NCI-H1048 (cell line): ENCODE data around the gene ICAM5.
"Not testable (repeated sequence)": the region's sequence is repeated elsewhere in the genome, so short reads cannot be mapped to it uniquely, and the experiment has no call there.

Source experiments
- DNase-seq: peaks from one replicate; lab custom pipeline; 2025; lab: John Stamatoyannopoulos, UW

Gene ICAM5

DNA sequence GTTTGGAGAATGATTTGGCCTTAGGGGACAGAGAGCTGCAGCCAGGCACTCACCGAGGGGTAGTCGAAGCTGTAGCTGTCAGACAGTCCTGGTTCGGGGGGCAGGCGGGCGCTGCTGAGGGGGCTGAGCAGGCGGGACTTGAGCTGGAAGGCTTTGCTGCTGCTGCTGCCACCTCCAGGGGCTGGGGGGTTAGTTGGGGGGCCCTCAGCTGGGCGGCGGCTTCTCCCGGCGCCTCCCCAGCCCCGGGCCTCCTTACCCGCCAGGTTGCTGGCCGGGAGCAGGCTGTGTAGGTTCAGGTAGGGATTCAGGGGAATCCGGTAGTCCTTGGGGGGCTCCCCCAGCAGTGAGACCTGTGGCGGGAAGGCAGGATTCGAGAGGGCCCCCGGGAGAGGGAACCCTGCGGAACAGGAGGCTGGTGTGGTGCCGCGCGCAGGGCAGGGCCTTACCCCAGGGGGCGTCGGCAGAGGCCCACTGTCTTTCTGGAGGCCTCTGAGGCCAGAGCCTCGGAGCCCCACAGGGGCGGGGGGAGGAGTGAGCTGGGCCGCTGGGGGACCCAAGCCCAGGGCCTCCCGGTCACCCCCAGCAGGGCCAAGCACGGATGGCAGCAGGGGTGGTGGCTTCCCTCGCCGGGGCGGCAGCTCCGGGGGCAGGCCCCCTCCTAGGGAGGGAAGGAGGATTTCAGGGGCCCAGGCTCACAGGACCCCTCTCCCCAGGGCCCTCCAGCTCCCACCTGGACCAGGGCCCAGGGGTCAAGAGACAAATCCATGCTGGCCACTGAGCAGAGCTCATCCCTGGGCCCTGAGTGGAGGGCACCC lies 31.1 kb downstream of the ICAM5 start:
- DNase-seq, result no peak

DNA sequence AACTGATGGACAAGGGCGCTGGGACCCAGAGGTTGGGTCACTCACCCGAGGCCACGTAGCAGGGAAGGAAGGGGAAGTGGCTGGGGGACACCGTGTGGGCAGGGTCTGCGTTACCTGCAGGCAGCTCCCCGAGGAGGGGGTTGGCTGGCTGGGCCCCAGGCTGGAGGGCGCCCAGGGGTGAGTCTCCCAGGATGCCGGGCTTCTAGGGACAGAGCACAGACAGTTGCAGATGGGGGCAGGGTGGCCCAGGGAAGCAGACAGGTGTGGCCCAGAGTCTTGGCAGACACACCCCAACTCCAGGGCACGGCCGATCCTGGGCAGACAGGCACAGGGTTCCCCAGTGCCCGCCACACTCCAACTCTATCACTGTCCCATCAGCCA lies 31.7 kb downstream of the ICAM5 start:
- no peak for DNase-seq

DNA sequence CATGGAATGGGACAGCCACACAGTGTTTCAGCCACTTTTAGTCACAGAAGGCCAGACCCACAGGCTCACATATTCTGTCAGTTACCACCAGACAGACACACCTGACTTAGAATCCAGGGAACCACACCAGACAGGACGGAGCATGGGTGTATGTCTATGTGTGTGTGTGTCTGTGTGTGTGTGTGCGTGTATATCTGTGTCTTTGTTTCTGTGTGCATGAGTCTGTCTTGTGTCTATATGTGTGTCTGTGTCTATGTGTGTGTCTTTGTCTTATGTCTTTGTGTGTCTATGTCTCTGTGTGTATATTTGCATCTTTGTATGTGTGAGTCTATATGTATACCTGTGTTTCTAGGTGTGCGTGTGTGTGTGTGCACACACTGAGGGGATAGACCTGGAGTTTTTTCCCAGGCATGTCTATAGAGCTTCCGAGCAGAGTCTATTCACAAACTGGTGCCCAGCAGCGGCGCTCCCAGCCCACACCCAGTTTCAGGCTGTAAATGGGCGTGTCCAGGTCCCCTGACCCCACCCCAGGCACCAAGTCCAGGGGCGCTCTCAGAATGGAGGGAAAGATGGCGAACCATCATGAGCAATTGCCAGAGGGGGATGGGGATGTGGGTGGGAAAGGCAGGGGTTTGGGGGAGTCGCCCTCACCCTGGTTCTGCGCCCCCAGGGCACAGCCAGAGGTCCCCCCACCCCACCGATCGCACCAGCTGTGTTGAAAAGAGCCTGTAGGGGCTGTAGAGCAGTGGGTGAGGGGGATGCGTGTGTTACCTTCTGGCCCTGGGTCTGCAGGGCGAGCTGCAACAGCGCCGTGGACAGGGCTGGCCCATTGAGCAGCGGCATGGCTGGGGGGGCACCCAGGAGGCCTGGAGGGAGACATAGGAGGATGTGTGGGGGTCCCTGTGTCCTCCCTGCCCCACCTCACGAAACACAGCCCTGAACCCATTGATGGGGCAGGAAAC lies 32.4 kb downstream of the ICAM5 start:
- no peak for DNase-seq

DNA sequence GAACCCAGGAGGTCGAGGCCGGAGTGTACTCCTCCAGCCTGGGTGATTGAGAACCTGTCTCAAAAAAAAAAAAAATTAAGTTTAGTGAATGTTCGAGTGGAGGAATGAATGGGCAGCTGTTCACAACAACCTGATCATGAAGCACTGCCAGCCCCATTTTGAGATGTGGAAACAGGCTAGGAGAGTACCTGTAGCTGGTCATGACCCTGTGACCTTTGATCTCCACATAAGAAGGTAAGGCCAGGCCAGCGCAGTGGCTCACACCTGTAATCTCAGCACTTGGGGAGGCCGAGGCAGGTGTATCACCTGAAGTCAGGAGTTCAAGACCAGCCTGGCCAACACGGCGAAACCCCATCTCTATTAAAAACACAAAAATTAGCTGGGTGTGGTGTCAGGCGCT lies 36.0 kb downstream of the ICAM5 start:
- DNase-seq, result no peak

DNA sequence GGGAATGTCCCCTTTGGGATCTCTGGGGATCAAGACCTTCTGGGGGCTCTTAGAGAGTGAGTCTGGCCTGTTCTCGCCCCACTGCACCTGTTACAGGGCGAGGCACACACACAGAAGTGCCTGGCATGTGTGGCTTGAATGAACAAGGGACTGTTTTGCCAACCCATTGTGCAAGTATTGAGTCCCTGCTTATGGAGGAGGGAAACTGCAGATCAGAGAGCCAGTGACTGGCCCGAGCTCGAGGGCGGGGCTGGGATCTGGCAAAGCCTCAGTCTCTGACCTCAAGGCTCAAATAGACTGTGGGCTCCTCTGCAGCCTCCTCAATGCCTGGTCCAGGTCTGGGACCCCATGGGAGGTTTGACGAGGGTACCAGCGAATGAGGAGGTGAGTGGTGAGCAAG lies 38.0 kb downstream of the ICAM5 start:
- no peak for DNase-seq

DNA sequence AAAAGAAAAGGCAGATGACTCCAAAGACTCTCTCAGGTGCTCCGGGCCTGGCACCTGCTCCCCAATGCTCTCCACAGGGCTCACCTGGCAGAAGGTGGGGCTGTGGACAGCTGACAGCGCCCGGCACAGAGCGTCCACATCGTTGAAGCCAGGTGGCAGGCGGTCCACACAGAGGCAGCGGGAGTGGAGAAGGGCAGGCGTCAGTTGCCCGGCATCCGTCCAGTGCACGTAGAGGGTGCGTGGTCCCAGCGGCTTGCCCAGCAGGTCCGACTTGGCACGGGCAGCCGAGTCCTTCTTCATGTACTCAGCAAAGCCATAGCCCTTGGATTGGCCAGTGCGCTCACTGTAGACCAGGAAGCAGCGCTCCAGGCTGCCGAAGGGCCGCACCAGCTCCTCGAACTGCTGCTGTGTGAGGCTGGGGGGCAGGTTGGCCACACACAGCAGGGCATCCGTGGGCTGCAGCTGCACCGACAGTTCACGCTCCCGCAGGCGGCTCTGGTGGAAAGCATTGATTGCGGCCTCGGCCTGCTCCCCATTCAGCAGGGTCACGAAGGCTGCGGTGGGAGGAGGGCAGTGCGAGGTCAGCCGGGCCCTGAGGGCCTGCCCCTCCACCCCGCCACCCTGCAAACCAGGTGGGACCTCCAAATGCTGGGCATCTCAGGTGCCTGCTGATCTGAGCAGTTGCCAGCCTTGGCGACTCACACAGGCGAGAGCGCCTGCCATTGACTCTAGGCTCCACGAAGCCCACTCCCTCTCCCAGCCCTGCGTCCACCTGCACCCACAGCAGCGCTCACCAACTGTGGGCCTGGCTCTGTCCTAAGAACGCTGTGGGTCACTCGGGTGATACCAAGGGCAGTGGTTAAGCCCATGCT lies 39.0 kb downstream of the ICAM5 start:
- DNase-seq, result no peak

DNA sequence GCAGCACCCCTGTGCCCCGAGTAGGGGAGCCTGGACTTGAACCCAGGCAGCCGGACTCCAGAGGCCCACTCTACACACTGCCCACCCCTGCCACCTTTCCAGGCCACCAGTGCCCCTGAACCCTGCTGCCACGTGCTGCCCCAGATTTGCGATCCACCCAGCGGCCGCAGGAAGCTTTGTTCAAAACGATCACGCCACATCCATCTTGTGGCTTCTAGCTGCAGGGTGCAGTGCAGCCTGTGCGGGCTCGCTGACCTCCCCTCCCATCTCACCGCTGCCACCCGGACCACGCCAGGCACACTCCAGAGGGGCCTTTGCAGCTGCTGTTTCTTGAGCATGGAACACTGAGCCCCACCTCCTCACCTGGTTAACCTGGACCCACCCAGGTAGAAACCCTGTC lies 39.8 kb downstream of the ICAM5 start:
- DNase-seq, result no peak

DNA sequence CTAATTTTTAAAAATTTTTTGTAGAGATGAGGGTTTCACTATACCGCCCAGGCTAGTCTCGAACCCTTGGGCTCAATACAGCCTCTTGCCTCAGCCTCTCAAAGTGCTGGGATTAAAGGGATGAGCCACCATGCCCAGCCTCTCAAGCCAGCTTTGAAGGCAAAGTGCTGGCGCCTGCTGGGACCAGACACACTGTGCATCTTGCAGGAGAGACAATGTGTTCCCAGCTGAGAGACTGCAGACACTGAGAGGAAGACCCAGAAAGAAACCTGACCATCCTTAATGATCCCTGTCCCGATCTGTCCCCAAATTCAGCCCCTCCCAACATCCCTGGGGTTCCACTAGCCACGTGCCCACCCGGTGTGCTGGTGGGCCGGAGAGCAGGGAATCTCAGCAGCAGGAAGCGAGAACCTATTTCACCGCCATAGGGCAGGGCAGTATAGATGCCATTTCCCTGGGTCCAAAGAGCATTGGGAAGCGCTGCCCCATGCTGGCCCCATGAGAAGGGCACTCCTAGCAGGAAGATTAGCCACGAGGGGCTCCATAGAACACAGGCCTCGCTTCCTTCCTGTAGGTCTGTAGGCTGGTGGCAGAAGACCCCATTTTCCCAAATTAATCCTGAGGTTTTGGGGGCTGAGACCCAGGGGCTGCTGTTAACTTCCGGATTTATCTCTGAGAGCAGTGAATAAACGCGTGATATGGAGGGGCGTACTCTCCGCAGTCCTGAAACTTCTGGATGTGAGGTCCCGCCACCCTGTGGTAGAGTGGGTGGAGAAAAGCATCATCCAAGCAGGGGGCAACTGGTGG lies 42.6 kb downstream of the ICAM5 start:
- no peak for DNase-seq

DNA sequence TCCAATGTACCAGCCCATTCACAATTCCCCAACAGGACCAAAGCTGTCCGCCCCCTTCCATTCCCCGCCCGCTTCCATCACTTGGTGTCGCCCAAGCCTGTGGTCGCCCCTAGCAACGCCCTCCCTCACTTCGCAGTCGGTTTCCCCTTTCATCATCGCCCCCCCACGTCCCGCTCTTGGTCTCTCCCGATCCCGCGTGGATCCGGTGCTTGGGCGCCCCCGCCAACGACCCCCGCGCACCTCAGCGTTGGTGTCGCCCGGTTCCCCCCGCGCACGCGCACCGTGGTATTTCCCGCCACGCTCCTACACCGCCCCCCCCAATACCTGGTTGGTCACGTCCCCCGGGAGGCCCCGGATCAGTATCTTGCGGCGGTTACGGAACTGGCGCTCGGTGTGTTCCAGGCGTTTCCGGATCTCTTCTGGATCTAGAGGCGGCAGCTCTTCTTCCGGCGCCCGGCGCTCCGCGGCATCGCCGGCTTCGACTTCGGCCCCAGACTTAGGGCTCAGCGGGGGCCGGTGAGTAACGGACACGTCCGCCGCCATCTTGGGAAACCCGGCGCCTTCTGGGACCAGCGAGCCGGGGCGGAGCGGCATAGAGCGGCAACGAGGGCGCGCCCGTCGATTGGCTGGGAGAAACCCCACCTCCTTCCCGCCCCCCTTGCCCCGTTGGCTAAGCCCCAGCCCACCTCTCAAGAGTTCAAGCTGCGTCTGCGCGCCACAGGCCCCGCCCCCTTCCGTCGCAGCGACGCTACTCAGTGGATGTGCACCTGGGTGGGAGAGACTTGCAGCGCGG lies 43.4 kb downstream of the ICAM5 start, which contains the start of gene RAVER1:
RAVER1 (minus strand) TSS at position 565 of the 793 bp plus-strand sequence; CDS start at position 543, 22 bp downstream.
- peak; percentile 87 for DNase-seq

DNA sequence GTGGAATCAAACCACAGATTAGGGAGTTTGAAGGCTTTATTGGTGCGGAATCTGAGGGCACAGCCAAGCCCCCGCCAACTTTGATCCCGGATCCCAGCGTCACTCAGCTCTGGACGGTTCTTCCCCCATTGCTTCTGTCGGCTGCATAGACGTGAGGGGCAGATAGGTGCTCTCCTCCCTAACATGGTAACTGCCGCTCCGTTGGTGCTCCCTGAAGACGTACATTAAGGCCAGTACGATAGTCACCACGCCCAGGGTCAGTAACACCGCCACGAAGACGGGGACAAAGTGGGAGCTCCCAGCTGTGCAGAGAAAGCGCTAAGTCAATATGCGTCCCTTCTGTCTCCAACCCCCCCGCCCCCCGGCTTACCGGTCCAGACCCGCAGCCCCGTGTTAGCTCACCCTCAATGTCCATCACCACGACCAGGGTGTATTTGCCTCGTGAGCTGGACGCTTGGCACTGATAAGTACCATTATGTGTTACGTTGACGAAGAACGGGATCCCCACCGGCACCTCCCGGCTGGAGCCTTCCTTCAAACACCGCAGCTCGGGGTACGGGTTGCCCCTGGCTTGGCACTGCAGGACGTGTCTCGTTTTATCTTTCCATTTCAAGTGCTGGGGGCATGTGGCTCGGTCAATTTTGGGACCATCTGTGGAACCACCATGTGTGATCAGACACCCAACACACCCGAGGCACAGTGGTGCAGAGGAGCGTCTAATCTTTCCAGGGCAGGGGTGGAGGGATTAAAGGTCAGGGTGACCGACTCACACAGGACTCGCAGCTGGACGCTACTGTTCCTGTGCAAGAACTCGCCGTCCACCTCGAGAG lies 44.2 kb downstream of the ICAM5 start:
- no peak for DNase-seq

DNA sequence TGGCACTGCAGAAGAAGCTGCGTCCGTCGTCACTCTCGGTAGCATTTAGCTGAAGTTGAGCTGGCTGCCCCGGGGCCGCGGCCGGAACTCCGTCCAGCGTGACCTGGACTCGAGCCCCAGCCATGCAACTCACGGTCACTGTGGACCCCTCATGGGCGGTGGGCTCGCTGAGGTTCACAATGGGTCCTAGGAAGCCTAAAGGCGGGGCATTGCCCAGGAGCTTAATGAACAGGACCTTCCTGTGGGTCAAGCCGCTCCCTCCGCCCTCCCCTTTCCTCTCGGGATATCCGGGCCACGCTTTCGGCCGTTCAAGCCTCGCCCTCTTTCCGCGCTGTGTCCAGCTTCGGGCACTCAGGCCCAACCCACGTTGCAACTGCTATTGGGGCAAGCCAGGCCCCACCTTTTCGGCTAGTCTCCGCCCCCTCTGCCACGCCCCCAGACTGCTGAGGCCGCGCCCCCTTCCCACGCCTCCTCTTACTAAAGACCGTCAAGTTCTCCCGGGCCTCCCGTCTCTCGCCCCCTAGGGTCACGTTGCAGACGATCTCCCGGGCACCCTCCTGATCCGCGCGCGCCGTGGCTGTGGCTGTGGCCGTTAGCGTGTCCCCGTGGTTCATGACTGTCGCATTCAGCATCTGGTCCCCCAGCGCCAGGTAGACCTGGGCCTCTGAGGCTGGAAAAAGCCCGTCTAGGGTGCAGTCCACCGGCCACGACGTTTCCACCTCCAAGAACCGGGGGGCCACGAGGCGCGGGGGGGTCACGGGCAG lies 45.0 kb downstream of the ICAM5 start:
- peak; percentile 68 for DNase-seq

DNA sequence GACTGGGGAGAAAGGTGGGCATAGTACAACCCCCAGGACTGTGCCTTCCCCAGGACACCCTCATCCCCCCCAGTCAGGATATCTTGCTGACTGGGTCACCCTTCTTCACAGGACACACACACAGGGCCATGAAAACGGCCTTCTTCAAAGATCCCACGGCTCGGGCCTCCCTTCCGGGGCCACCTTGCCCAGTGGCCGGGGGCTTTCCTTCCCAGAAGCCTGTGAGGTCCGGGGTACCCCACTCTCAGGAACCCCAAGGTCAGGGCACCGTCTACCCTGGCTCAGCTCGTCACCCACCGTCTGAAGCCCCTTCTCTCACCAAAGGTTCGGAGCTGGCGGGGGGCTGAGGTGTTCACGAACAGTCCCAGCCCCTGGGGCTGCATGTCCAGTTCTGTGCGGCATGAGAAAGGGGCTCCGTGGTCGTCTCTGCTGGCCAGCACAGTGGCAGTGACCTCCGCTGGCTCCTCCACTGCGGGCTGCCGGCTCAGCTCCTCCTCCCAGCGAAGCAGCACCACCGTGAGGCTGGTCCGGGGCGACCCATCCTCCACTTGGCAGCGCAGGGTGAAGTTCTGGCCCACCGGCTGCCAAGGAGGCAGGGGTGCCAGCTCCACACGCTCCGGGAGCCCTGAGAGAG lies 45.7 kb downstream of the ICAM5 start:
- no peak for DNase-seq

DNA sequence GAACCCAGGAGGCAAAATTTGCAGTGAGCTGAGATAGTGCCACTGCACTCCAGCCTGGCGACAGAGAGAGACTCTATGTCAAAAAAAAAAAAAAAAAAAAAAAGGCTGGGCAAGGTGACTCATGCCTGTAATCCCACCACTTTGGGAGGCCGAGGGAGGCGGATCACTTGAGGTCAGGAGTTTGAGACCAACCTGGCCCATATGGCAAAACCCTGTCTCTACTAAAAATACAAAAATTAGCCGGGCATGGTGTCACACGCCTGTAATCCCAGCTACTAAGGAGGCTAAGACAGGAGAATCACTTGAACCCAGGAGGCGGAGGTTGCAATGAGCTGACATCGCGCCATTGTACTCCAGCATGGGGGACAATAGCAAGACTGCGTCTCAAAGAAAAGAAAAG lies 47.0 kb downstream of the ICAM5 start:
- not testable (repeated sequence) for DNase-seq

DNA sequence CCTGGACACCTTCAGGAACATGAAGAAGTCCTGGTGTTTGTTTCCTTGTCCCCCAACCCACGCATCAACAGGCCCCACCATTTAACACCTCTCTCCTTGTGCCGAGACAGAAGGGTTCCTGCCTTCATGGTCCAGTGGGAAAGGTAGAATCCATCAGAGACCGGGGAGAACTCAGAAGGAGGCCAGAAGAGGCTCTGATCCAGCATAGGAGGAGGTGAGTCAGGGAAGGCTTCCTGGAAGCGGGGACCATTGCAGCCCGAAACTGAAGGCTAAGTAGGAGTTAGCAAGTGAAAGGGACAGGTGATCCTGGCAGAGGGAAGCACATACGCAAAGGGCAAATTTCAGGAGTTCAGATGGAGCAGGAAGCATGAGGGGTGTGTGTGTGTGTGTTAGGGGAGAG lies 49.2 kb downstream of the ICAM5 start:
- no peak for DNase-seq

DNA sequence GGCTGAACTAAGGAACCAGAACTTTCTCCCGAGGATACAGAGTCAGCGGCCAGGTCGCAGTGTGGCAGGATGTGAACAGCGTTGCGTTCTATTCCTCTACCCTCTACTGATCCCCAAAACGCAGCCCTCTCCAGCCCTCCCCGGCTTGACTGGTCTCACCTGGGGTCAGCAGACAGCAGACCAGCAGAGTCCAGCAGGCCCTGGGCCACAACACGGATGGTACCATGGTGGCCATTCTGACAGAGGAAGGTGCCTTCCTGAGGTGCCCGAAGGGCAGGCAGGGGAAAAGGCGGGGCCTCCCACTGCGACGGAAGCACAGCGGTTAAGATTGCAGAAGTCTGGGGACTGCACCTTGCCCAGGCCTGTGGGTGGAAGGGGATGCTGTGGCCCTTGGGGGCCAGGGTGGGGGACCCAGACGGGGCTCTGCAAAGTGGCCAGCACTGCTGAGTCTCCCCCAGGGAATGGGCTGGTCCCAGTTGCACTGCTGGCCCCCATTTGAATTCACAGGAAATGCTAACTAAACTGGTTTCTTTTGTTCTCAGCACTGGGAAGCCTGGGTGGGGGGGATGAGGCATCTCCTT lies 49.7 kb downstream of the ICAM5 start, which contains the start of gene ICAM3:
ICAM3 (minus strand) TSS at position 245 of the 581 bp plus-strand sequence; CDS start at position 235, 10 bp downstream.
- no peak for DNase-seq

DNA sequence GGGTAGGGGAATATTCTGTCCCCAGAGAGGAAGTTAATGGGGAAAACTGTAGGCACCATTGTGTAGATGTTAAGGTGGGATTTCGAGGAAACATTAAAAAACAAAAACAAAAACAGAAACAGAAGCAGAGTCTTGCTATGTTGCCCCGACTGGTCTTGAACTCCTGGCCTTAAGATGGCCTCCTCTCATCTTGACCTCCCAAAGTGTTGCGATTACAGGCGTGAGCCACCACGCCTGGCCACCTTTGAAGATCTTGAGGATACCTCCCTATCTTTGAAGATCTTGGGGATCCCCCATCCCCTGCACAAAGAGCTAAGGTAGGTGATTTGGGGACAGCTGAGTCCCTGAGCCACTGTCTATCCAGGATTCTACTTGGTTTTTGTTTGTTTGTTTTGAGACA lies 50.2 kb downstream of the ICAM5 start:
- no peak for DNase-seq

DNA sequence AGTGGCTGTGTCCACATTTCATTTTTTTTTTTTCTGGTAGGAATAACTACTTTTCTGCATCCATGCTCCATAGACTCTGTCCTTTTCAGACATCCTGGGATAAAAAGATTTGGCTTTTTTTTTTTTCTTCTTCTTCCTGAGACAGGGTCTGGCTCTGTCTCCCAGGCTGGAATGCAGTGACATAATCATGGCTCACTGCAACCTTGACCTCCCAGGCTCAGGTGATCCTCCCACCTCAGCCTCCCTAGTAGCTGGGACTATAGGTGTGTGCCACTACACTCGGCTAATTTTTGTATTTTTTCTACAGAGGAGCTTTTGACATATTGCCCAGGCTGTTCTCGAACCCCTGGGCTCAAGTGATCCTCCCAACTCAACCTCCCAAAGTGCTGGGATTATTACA lies 53.7 kb downstream of the ICAM5 start:
- DNase-seq, result no peak

DNA sequence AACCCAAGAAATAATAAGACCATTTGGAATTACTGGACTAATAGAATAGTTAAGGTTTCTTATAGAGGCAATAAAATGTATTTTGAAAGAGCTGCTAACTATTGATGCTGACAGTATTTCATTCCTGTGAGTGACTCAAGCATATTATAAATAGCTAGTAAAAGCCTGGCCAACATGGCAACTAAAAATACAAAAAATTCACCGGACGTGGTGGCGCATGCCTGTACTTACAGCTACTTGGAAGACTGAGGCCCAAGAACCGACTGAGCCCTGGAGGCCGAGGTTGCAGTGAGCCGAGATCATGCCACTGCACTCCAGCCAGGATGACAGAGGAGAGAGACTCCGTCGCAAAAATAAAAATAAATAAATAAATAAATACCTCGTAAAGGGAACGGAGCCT lies 55.0 kb downstream of the ICAM5 start:
- no peak for DNase-seq
